NCI-H82 (cell line): ENCODE data around the gene LMNB1.
"Not testable (repeated sequence)": the region's sequence is repeated elsewhere in the genome, so short reads cannot be mapped to it uniquely, and the experiment has no call there.

Experiments
- DNase-seq: peaks from one replicate; lab custom pipeline; 2025; lab: John Stamatoyannopoulos, UW

Gene LMNB1

DNA sequence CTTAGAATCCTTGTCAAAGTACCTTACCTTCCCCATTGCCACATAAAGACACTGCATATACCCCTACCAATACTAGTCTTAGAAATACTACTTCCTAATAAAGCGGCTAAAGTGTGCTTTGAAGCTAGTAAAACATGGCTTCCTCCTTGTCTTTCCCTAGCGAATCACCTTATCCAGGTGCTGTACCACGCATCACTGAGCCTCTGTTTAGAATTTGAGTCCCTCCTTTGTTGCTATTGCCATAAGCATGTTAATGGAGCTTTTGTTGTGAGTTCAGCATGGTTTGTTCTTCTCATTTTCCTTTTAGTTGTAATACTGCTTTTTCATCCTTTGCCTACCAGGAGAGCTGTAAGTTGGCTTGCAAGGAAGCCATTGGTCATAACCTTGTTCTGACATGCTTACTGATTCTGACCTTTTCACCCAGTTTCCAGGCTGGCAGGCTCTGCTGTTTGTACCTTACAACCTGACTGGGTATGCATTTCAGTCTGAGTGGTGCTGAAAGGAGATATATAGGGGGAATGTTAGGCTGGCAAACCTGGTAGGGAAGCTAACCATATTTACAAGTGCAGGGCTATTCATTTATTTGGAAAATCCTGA is 49.8 kb downstream of the LMNB1 start:
- DNase-seq, result no peak

- DNase-seq, result no peak
Observed at GRCh38 chr5:126829098-126829497, 52.2 kb downstream of the LMNB1 start.

DNA sequence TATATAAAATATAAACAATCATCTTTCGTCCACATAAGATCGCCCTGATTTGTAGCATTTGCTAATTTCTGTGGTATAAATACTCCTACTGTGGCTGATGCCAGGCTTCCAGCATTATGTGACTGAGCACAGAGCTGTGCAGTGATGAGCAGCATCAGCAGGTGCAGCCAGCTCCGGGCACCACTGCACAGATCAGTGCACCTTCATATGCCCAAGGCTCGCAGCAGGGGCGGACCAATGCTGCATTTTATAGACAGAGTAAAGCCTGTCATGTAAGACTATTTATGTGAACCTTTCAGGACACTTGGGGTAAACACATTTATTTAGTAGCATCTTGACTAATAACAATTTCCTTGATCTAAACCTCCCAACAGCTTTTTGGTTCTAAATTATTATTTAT is 53.1 kb downstream of the LMNB1 start:
- DNase-seq, result no peak

DNA sequence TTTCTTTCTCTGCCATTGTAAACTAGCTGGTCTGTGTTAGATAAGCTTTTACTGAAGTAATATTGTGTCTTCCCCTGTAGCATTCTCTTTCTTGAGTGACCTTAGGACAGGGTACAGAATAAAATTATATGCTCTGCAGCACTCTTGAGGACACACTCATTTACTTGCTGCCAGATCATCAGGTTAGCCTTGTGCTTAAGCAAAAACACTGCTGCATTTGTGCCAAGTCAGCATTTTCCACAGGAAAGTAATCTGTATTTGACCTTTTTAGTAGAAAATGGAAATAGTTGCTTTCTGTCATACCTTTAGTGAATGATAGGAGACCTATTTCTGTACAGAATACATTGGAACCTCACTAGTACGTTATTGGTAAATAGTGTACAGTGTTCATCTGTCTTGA is 54.2 kb downstream of the LMNB1 start:
- DNase-seq, result no peak

DNA sequence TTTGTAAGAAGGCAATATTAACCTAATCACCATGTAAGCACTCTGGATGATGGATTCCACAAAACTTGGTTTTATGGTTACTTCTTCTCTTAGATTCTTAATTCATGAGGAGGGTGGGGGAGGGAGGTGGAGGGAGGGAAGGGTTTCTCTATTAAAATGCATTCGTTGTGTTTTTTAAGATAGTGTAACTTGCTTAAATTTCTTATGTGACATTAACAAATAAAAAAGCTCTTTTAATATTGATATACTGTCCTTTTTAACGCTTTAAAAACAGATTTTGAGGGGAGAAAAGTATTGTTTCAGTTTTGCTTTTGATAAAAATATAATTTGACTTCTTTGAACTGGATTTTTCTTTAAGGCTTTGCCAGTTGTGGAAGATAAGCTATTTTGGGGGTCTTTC is 59.8 kb downstream of the LMNB1 start:
- DNase-seq, result no peak

DNA sequence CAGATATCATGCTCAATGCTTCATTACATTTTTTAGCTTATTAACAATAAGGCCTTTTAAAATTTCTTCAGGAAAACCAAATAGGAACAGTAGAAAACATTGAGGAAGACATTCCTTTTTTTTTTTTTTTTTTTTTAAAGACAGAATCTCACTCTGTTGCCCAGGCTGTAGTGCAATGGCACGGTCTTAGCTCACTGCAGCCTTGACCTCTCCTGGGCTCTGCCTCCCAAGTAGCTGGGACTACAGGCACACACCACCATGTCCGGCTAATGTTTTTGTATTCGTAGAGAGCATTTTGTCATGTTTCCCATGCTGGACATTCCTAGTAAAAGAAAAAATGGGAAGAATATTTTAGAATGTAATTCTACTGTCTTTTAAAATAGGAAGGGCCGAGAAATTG is 60.3 kb downstream of the LMNB1 start:
- DNase-seq, result no peak

GRCh38 chr5:126837906-126838539 is 61.1 kb downstream of the LMNB1 start:
- DNase-seq, result no peak

GRCh38 chr5:126839407-126839806 is 62.5 kb downstream of the LMNB1 start:
- not testable (repeated sequence) for DNase-seq

GRCh38 chr5:126843375-126843774 is 66.4 kb downstream of the LMNB1 start:
- not testable (repeated sequence) for DNase-seq

- DNase-seq, result not testable (repeated sequence)
Observed at GRCh38 chr5:126845470-126846070, 68.6 kb downstream of the LMNB1 start.

GRCh38 chr5:126846344-126846743 is 69.4 kb downstream of the LMNB1 start:
- no peak for DNase-seq

DNA sequence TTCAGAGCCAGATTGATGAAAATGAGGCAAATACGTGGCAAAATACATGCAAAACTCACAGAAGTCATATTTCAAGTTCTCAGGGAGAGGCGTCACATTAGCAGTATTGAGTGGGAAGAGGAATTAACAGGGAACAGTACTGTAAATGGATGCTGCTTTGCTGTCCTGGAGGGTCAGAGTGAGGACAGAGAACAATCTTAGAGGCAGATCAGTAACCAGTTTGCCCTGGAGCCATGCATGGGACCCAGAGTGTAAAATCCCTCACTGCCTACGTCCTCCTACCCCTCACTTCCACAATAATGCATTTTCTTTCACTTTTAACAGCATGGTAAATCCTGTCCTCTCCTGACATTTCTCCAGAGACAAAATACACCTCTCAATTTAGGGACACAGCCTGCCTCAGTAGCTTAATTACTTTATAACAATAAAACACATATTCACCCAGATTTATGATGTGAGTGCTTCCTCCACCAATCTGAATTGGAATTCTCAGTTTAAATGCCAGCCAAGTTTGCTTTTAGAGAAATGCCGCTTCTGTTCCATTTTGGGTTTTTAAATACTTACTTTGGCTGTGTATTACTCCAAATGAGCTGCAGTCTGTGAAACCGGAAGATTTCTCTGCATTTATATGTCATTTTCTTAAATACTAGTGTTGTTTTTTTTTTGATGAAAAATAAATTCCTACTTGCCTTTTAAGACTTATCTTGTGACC is 70.0 kb downstream of the LMNB1 start:
- peak; percentile 44 for DNase-seq

GRCh38 chr5:126847456-126847820 is 70.5 kb downstream of the LMNB1 start:
- peak; percentile 84 for DNase-seq

GRCh38 chr5:126847826-126848251 is 70.9 kb downstream of the LMNB1 start:
- DNase-seq, result peak; percentile 13

GRCh38 chr5:126848253-126848652 is 71.3 kb downstream of the LMNB1 start:
- no peak for DNase-seq

- peak; percentile 22 for DNase-seq
Observed at GRCh38 chr5:126849101-126849678, 72.3 kb downstream of the LMNB1 start.

GRCh38 chr5:126851501-126852011 is 74.6 kb downstream of the LMNB1 start:
- DNase-seq, result no peak

DNA sequence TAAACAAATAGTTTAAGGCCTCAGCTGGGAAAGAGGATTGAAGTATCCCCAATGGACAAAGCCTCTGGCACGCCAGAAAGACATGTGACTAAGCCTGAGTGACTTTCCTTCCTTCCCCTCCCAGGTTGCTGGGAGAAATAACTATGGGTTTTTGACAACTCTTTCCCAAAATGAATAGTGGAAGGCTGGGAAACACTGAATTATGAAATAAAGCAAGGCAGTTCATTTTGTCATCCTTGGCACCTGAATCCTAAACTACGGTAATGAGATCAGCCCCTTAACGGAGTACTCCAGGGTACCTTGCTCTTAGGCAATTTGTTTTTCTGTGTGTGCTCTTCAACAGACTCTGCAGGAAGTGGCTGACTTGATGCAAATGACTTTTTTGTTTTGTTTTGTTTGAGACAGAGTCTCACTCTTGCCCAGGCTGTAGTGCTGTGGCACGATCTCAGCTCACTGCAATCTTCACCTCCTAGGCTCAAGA is 75.2 kb downstream of the LMNB1 start:
- DNase-seq, result no peak

GRCh38 chr5:126852841-126853271 is 75.9 kb downstream of the LMNB1 start:
- DNase-seq, result no peak

GRCh38 chr5:126853541-126854307 is 76.8 kb downstream of the LMNB1 start:
- DNase-seq, result not testable (repeated sequence)

DNA sequence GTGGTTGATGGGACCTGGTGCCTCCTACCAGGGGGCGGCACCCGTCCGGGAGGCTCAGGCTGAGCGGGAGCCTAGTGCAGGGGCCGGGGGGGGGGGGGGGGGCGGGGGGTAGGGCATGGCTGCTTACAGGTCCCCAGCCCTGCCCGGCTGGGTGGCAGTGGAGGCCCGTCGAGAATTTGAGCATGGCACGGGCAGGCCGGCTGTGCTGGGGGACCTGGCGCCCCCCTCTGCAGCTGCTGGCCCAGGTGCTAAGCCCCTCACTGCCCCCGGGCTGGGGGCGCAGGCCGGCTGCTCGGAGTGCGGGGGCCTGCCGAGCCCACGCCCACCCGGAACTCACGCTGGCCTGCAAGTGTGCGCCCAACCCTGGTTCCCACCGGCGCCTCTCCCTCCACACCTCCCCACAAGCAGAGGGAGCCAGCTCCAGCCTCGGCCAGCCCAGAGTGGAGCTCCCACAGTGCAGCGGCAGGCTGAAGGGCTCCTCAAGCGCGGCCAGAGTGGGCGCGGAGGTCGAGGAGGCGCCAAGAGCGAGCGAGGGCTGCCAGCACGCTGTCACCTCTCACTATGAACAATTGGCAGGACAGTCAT is 77.7 kb downstream of the LMNB1 start:
- no peak for DNase-seq
